ENCODE measurements around the gene PLEKHA5. TPM values are rescaled to one million over a fixed set of nuclear protein-coding genes. Genes with fewer than 3 reads are reported as not detected.

Gene PLEKHA5
- total and polyA plus RNA-seq, 3 donors from 2014 or later = 22.4 to 37.5 (median 34.8) TPM

DNA sequence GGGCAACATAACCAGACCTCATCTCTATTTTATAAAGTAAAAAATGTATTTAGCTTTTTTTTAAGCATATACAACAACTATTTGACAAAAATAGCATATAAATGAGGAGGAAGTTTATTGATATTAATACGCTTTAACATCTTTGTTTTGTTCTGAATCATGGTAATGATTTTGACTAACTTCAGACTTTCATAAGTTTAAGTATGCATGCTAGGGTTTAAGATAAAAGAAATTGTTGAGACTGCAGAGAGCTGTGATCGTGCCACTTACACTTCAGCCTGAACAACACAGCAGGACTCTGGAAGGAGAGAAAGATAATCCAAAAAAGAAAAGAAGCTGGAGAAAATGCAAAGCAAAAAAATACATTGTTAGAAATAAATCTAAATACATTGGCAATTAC, 221.8 kb downstream of the PLEKHA5 start:
- Histone ChIP-seq H3K36me3 (ENCODE audit: low read depth, missing control alignments) (no peaks in the 10 kb centered on the region), H3K4me1 (no peaks in the 10 kb centered on the region)
- intact Hi-C loops (cut with DNase I; ENCODE audit: low total_unique reads) = no loop called here

GRCh38 chr12:19369691-19370148, 240.2 kb downstream of the PLEKHA5 start:
- TF ChIP-seq CTCF (IDR thresholded peaks at IDR 0.05) = no peak
- TF ChIP-seq POLR2A (IDR thresholded peaks at IDR 0.05) = no peak
- H3K9me3 ChIP-seq = no peaks in the 10 kb centered on the region
- H3K4me1 ChIP-seq = no peaks in the 10 kb centered on the region
- H3K36me3 ChIP-seq (ENCODE audit: low read depth, missing control alignments) = no peaks in the 10 kb centered on the region
- WGBS, 2 donors = 80 to 83% methylated on average over 6 of the region's 6 CpGs
- no peak for DNase-seq
- H3K27me3 ChIP-seq = no peaks in the 10 kb centered on the region
- no peak overlapping the region for H3K4me3 ChIP-seq
- H3K27ac ChIP-seq = no peak overlapping the region
- intact Hi-C loops (cut with DNase I; ENCODE audit: low total_unique reads) = no loop called here

More for the DNA sequence above, 221.8 kb downstream of the PLEKHA5 start:
- WGBS, 2 donors = 92 to 94% methylated on average over 2 of the region's 2 CpGs
- no peak overlapping the region for H3K4me3 ChIP-seq
- no peak overlapping the region for H3K27ac ChIP-seq
- no peak for TF ChIP-seq POLR2A (IDR thresholded peaks at IDR 0.05)
- no peak for TF ChIP-seq CTCF (IDR thresholded peaks at IDR 0.05)
- H3K27me3 ChIP-seq = no peaks in the 10 kb centered on the region
- DNase-seq = no peak
- no peaks in the 10 kb centered on the region for H3K9me3 ChIP-seq

DNA sequence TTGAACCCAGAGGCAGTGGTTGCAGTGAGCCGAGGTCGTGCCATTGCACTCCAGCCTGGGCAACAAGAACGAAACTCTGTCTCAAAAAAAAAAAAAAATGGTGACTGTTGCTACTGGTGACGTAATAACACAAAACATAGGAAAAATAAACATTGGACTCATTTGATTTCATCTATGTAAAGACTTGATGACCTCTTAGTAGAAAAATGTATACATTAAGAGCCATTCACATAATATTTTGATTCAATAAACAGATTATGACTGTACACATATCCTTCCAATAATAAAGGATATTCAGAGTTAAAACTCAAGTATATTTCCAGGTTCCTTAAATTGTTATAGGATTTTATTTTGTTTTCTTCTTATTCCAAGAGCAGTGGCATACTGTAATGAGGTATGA, 244.1 kb downstream of the PLEKHA5 start:
- H3K27me3 ChIP-seq = no peaks in the 10 kb centered on the region
- intact Hi-C loops (cut with DNase I; ENCODE audit: low total_unique reads) = no loop called here
- H3K4me1 ChIP-seq = no peaks in the 10 kb centered on the region

GRCh38 chr12:19375888-19376287, 246.4 kb downstream of the PLEKHA5 start:
- Histone ChIP-seq H3K4me3 (no peak overlapping the region), H3K4me1 (no peaks in the 10 kb centered on the region), H3K9me3 (no peaks in the 10 kb centered on the region), H3K36me3 (ENCODE audit: low read depth, missing control alignments) (no peaks in the 10 kb centered on the region), H3K27me3 (no peaks in the 10 kb centered on the region), H3K27ac (no peak overlapping the region)
- no peak for DNase-seq
- no peak for TF ChIP-seq POLR2A (IDR thresholded peaks at IDR 0.05)
- no peak for TF ChIP-seq CTCF (IDR thresholded peaks at IDR 0.05)
- WGBS, 2 donors = 80 to 81% methylated on average over 2 of the region's 2 CpGs
- intact Hi-C loops (cut with DNase I; ENCODE audit: low total_unique reads) = no loop called here

More for the DNA sequence above, 244.1 kb downstream of the PLEKHA5 start:
- WGBS, 2 donors = 97 to 98% methylated on average over 4 of the region's 4 CpGs
- Histone ChIP-seq H3K4me3 (no peak overlapping the region), H3K9me3 (no peaks in the 10 kb centered on the region), H3K36me3 (ENCODE audit: low read depth, missing control alignments) (no peaks in the 10 kb centered on the region), H3K27ac (no peak overlapping the region)
- no peak for DNase-seq
- TF ChIP-seq CTCF (IDR thresholded peaks at IDR 0.05) = no peak
- no peak for TF ChIP-seq POLR2A (IDR thresholded peaks at IDR 0.05)

DNA sequence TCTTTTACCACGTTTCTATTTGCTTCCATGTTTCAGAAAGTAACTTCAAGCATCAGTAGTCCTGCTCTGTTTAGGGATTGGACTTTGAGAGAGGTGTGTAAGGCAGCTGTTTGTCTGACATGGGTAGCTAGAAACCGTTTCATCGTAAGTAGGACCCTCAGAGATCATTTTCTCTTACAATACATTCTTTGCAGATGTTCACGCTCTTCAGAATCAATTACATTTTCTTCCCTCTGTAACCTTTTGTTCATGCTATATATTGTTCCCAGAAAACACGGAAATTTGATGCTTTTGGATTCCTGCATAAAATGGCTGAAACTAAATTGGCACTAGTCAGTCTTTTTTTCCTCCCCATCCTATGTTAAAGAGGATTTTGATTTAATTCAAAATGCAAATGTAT, 247.2 kb downstream of the PLEKHA5 start:
- intact Hi-C loops (cut with DNase I; ENCODE audit: low total_unique reads) = no loop called here

More for the DNA sequence above, 247.2 kb downstream of the PLEKHA5 start:
- 86 to 89% methylated on average over 5 of the region's 5 CpGs for WGBS, 2 donors
- no peaks in the 10 kb centered on the region for H3K4me1 ChIP-seq
- H3K4me3 ChIP-seq = no peak overlapping the region
- no peak for DNase-seq
- H3K27me3 ChIP-seq = no peaks in the 10 kb centered on the region
- H3K27ac ChIP-seq = no peak overlapping the region
- H3K36me3 ChIP-seq (ENCODE audit: low read depth, missing control alignments) = no peaks in the 10 kb centered on the region
- H3K9me3 ChIP-seq = no peaks in the 10 kb centered on the region
- TF ChIP-seq CTCF (IDR thresholded peaks at IDR 0.05) (no peak), POLR2A (IDR thresholded peaks at IDR 0.05) (no peak)

Data from testis (tissue), 3 donors.